Activated CD4-positive, alpha-beta T cell treated with anti-CD3 and anti-CD28 coated beads, Interleukin-2, amount 50 U/mL, for 16 hours (primary cell): Measurements from ENCODE around the gene ANKH.
"Not testable (repeated sequence)": the region's sequence is repeated elsewhere in the genome, so short reads cannot be mapped to it uniquely, and the experiment has no call there.

Source experiments
- DNase-seq: peaks from one replicate; pipeline ENCODE4 v3.0.0-alpha.2; 2020

The ANKH gene

GRCh38 chr5:14824499-14824898 is 47.1 kb downstream of the ANKH start:
- DNase-seq: no peak

- no peak for DNase-seq
These were observed 50.3 kb downstream of the ANKH start for GRCh38 chr5:14821100-14821845.

- DNase-seq: peak; percentile 69
These were observed 52.4 kb downstream of the ANKH start for GRCh38 chr5:14818931-14819790.

- DNase-seq: not testable (repeated sequence)
These were observed 53.8 kb downstream of the ANKH start for GRCh38 chr5:14817762-14818136.

- peak; percentile 77 for DNase-seq
These were observed 54.4 kb downstream of the ANKH start for GRCh38 chr5:14816999-14817761.

GRCh38 chr5:14816374-14816998 is 55.1 kb downstream of the ANKH start:
- peak; percentile 28 for DNase-seq

- DNase-seq: no peak
These were observed 57.8 kb downstream of the ANKH start for GRCh38 chr5:14813747-14814146.

- DNase-seq: no peak
These were observed 59.4 kb downstream of the ANKH start for GRCh38 chr5:14812166-14812565.

- DNase-seq: no peak
These were observed 60.5 kb downstream of the ANKH start for GRCh38 chr5:14810928-14811572.

- no peak for DNase-seq
These were observed 61.3 kb downstream of the ANKH start for GRCh38 chr5:14810282-14810681.

GRCh38 chr5:14809369-14810155 is 62.0 kb downstream of the ANKH start:
- DNase-seq: peak; percentile 95

GRCh38 chr5:14807471-14807870 is 64.1 kb downstream of the ANKH start:
- no peak for DNase-seq

GRCh38 chr5:14806456-14806855 is 65.1 kb downstream of the ANKH start:
- DNase-seq: no peak

GRCh38 chr5:14802541-14802940 is 69.0 kb downstream of the ANKH start:
- DNase-seq: no peak

- no peak for DNase-seq
These were observed 69.8 kb downstream of the ANKH start for GRCh38 chr5:14801792-14802191.

GRCh38 chr5:14797385-14797784 is 74.2 kb downstream of the ANKH start:
- DNase-seq: not testable (repeated sequence)

- no peak for DNase-seq
These were observed 76.9 kb downstream of the ANKH start for GRCh38 chr5:14794583-14795230.

- DNase-seq: no peak
These were observed 77.7 kb downstream of the ANKH start for GRCh38 chr5:14793851-14794250.

GRCh38 chr5:14790911-14791310 is 80.7 kb downstream of the ANKH start:
- DNase-seq: no peak

GRCh38 chr5:14790220-14790619 is 81.4 kb downstream of the ANKH start:
- DNase-seq: no peak
